ENCODE data around the gene SOX13. TPM values are rescaled to one million over a fixed set of nuclear protein-coding genes. Genes with fewer than 3 reads are reported as not detected.
A peak's percentile ranks its signal among the peaks of the same experiment; 100 is the strongest.

The SOX13 gene
- total RNA-seq, 1 experiment from 2014 or later = 21.8 TPM

- Mint-ChIP-seq H3K9me3 (ENCODE audit: low read depth, unreplicated experiment) (no peaks in the 10 kb centered on the region), H3K4me3 (ENCODE audit: low read depth, unreplicated experiment) (peak overlapping the region; percentile 21), H3K27me3 (ENCODE audit: unreplicated experiment) (no peaks in the 10 kb centered on the region), H3K27ac (ENCODE audit: unreplicated experiment) (no peak overlapping the region), H3K36me3 (ENCODE audit: insufficient read depth, unreplicated experiment) (peaks cover 1% of the 10 kb centered on the region), H3K4me1 (ENCODE audit: low read depth, unreplicated experiment) (peaks cover 65% of the 10 kb centered on the region)
- intact Hi-C loops (cut with micrococcal nuclease; ENCODE audit: unreplicated experiment) = no loop called here
- no peak for TF ChIP-seq CTCF (IDR thresholded peaks at IDR 0.05; ENCODE audit: unreplicated experiment)
- CTCF ChIA-PET = interaction anchor here (0.5 to 1.2 kb wide), 7 partner anchors 11 to 956 kb away, joined by 3 to 6 read pairs (median 3); no protein-coding TSS in a partner anchor
- no TSS peak for BruUV-seq (replicated peaks)
- peak; percentile 94 for DNase-seq
Measured at GRCh38 chr1:204080163-204080903, 7.4 kb downstream of the SOX13 start.

GRCh38 chr1:204081164-204081790 lies 8.4 kb downstream of the SOX13 start:
- Mint-ChIP-seq H3K4me1 (ENCODE audit: low read depth, unreplicated experiment) (peaks cover 59% of the 10 kb centered on the region), H3K27me3 (ENCODE audit: unreplicated experiment) (no peaks in the 10 kb centered on the region), H3K4me3 (ENCODE audit: low read depth, unreplicated experiment) (no peak overlapping the region), H3K9me3 (ENCODE audit: low read depth, unreplicated experiment) (no peaks in the 10 kb centered on the region), H3K27ac (ENCODE audit: unreplicated experiment) (no peak overlapping the region), H3K36me3 (ENCODE audit: insufficient read depth, unreplicated experiment) (no peaks in the 10 kb centered on the region)
- intact Hi-C loops (cut with micrococcal nuclease; ENCODE audit: unreplicated experiment) = no loop called here
- BruUV-seq (replicated peaks) = no TSS peak
- CTCF ChIA-PET = interaction anchor here (1.2 kb wide), 1 partner anchor 216 kb away, joined by 4 read pairs; no protein-coding TSS in a partner anchor
- no peak for DNase-seq
- TF ChIP-seq CTCF (IDR thresholded peaks at IDR 0.05; ENCODE audit: unreplicated experiment) = no peak

GRCh38 chr1:204081791-204082513 lies 9.0 kb downstream of the SOX13 start:
- H3K4me1 Mint-ChIP-seq (ENCODE audit: low read depth, unreplicated experiment) = peaks cover 52% of the 10 kb centered on the region
- intact Hi-C loops (cut with micrococcal nuclease; ENCODE audit: unreplicated experiment) = no loop called here
- no peak for TF ChIP-seq CTCF (IDR thresholded peaks at IDR 0.05; ENCODE audit: unreplicated experiment)

GRCh38 chr1:204083491-204083890 lies 10.6 kb downstream of the SOX13 start:
- H3K4me3 Mint-ChIP-seq (ENCODE audit: low read depth, unreplicated experiment) = no peak overlapping the region
- no peaks in the 10 kb centered on the region for H3K36me3 Mint-ChIP-seq (ENCODE audit: insufficient read depth, unreplicated experiment)
- no TSS peak for BruUV-seq (replicated peaks)
- H3K27ac Mint-ChIP-seq (ENCODE audit: unreplicated experiment) = no peak overlapping the region
- H3K9me3 Mint-ChIP-seq (ENCODE audit: low read depth, unreplicated experiment) = no peaks in the 10 kb centered on the region
- no peaks in the 10 kb centered on the region for H3K27me3 Mint-ChIP-seq (ENCODE audit: unreplicated experiment)
- CTCF ChIA-PET = interaction anchor here (0.8 to 1.0 kb wide), 2 partner anchors 10 to 51 kb away, joined by 3 read pairs; no protein-coding TSS in a partner anchor
- peaks cover 47% of the 10 kb centered on the region for H3K4me1 Mint-ChIP-seq (ENCODE audit: low read depth, unreplicated experiment)
- no peak for DNase-seq
- intact Hi-C loops (cut with micrococcal nuclease; ENCODE audit: unreplicated experiment) = no loop called here
- TF ChIP-seq CTCF (IDR thresholded peaks at IDR 0.05; ENCODE audit: unreplicated experiment) = no peak

More at GRCh38 chr1:204081791-204082513, 9.0 kb downstream of the SOX13 start:
- Mint-ChIP-seq H3K9me3 (ENCODE audit: low read depth, unreplicated experiment) (no peaks in the 10 kb centered on the region), H3K4me3 (ENCODE audit: low read depth, unreplicated experiment) (no peak overlapping the region), H3K36me3 (ENCODE audit: insufficient read depth, unreplicated experiment) (no peaks in the 10 kb centered on the region), H3K27me3 (ENCODE audit: unreplicated experiment) (no peaks in the 10 kb centered on the region), H3K27ac (ENCODE audit: unreplicated experiment) (no peak overlapping the region)
- DNase-seq = no peak
- CTCF ChIA-PET = no interaction called here
- no TSS peak for BruUV-seq (replicated peaks)

All from Calu3 (cell line).